ENCODE results near the gene TEKTIP1.
A peak's percentile ranks its signal among the peaks of the same experiment; 100 is the strongest.

The TEKTIP1 gene

DNA sequence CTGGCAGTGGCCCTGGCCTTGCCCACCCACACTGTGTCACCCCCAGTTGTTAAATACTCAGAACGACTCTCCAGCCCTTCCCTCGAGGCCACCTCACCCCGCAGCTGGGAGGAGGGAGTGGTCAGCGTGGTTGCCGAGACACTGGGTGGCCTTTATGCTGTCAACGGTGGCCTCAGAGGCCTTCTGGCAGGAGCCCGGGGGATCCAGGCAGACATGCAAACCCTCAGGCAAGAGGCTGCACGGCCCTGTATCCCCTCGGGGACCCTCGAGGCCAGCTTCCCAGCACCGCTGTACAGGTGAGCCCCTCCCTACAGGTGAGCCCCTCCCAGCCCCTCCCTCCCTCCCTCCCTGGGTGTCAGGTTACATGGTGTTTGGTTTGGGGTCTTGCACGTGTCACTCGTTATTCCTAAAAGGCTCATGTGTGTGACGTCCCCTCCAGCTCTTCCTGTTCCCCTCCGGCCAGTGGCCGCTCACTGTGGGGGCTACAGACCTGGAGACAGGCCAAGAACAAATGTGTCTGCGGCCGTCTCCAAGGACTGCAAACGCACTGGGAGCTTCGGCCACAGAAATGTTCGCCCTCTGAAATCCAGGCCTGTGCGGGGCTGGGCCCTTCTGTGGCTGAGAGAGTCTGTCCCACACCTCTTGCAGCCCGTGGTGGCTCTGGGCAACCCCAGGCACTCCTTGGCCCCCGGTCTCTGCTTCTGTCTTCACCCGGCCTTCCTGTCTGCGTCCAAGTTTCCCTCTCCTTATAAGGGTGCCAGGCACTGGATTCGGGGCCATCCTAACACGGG lies at the start of gene TEKTIP1:
TEKTIP1 (plus strand) TSS at position 210 of the 791 bp plus-strand sequence; CDS start at position 214, 4 bp downstream.
- DNase-seq = no peak

DNA sequence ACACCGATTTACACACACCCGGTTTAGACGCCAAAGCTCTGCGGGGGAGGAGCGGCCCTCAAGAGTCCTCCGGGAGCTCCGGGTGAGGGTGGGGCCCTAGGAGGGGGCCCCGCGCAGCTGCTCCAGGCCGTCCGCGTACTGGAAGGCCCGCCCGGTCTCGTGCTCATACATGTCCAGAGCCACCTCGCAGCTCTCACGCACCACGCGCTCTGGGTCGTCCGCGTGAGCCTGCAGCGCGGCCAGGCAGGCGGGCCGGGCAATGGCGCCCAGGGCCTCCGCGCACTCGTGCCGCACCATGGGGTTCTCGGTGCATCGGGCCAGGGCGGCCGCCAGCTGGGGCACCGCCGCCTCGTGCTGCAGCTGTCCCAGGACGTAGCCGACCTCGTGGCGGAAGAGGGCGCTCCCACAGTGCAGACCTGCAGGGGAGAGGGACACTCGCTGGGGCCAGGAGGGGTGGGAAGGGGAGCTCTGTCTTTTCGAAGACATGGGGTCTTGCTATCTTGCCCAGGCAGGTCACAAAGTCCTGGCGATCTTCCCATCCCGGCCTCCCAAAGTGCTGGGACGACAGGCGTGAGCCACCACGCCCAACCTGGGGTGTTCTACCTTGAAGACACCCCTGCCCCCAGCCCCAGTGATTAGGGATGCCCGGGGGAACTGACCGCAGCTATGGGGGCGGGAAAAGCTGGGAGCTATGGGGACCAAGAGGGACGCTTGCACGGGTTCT lies 47.4 kb upstream of the TEKTIP1 start:
- no peak for DNase-seq

DNA sequence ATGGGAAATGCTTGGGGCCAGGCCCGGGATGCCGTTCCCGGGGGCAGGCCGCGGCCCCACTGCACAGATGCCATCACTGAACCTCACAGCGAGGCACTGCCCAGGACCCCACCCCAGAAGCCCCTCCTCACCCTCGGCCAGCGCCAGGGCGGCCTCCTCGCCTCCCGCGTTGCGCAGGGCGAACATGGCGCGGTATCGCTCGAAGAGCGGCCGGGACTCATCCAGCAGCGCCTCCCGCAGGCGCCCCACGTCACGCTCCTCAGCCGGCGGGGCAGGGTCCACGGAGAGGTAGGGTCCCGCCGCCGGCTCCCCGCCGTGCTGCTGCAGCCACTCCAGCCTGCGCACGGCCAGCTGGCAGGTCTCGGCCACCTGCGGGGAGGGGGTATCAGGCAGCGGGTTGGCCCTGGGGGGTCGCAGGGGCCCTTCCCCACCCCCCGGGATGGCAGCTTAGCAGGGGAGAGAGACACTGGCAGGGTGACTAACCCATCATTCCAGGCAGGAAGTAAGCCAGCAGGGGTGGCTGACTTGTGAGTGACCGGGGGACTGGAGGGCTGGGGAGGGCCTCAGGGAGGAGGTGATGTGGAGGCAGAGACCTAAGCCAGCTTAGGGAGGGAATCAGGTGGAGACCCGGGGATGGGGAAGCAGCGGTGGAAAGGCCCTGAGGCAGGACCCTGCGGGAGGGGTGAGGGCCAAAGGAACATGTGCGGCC lies 46.7 kb upstream of the TEKTIP1 start:
- DNase-seq = no peak

DNA sequence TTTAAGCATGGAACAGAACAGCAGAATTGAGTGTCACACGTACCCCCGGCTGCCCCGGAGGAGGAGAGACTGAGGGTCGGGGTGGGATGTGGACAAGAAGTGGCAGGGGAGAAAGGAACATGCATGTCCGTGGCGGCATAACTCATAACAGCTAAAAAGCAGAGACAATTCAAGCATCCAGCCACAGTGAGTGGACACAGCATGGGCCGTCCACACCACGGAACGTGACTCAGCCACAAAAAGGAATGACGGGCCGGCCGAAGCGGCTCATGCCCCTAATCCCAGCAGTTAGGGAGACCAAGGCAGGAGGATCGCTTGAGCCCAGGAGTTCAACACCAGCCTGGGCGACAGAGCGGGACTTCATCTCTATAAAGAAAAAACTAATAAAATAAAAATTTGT lies 46.1 kb upstream of the TEKTIP1 start:
- no peak for DNase-seq

DNA sequence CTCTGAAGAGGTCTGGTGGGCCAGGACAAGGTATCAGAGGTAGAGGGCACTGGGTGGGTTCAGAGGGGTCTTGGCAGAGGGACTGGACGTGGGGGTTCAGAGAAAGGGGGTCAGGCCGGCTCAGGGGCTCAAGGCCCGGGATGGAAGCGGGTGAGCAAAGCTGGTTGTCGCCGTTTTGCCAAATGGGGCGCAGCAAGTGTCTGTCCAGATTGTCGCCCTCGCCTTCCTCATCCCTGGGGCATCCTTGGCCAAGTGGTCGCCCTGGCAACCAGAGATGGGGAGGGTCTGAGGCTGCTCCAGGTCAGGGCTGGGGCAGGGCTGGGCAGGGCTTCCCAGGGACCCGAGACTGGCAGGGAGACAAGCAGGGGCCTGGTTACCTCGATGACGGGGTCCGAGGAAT lies 45.3 kb upstream of the TEKTIP1 start:
- no peak for DNase-seq

DNA sequence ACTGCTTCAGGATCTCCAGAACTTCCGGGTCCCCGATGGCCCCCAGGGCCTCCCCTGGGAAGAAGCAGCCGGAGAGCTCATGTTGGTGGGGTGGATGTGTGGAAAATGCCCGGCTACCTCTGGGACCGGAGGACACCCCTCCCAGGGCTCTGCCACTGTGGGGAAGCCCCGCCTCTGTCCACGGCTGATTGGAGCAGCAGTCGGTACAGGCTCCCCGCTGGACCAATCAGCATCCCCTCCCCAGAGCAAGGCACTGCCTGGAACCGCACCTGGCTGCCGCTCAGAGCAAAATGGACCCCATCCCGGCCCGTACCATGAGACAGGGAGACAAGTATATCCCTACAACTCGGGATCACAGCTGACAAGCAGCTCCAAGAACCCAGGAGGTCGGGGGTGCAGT lies 44.9 kb upstream of the TEKTIP1 start:
- peak in 1 of 2 donors; percentile 41 for DNase-seq

DNA sequence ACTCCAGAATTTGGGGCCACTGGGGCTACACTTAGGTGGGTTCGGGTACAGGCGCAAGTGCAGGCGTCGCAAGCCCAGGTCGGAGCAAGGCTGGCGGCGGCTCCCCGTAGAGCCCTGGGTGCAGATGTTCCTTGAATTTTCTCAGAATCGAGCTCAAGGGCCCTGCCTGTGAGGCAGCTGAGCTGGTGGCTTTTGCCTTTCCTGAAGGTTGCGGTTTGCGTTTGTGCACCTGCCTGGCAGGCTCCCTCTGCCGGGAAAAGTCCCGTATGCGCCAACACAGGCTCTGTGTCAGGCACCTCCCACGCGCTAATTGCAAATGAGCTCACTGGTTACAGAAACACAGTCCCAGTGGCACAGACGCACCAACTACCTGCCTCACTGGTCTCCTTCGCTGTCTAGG lies 44.4 kb upstream of the TEKTIP1 start:
- peak; percentile 35 to 62 for DNase-seq

DNA sequence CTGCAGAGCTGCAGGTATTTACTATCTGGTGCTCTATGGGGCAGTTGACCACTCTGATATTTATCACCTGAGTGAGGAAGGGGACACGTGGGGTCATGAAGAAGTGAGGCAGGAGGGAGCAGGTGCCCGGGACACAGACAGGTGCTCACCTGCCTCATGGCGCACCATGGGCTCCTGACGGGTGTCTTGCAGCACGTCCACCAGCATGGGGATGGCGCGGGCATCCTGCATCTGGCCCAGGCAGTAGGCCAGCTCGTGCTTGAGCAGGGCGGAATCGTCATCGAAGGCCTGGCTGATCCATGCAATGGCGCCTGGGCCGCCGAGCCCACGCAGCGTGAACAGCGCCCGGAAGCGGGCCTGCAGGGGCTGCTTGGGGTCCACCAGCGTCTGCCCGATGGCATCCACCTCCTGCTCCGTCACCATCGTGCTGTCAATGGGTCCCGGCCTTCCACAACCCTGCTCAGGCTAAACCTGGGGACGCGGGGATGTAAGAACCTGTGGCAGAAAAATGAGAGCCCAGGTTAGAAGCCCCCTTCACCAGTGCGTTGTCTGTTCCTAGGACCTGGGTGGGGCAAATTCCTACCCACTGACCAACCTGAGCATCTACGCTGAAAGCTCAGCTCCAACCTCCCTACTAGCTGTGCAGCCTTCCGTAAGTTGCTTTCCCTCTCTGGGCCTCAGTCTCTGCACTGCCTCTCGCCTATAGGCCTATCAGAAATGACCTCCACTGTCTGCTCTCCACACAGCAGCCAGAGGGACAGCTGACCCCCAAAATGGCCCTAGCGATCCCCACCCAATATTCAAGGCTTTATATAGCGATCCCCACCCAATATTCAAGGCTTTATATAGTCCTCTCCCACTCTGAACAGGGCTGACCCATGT lies 42.3 kb upstream of the TEKTIP1 start:
- DNase-seq = no peak

DNA sequence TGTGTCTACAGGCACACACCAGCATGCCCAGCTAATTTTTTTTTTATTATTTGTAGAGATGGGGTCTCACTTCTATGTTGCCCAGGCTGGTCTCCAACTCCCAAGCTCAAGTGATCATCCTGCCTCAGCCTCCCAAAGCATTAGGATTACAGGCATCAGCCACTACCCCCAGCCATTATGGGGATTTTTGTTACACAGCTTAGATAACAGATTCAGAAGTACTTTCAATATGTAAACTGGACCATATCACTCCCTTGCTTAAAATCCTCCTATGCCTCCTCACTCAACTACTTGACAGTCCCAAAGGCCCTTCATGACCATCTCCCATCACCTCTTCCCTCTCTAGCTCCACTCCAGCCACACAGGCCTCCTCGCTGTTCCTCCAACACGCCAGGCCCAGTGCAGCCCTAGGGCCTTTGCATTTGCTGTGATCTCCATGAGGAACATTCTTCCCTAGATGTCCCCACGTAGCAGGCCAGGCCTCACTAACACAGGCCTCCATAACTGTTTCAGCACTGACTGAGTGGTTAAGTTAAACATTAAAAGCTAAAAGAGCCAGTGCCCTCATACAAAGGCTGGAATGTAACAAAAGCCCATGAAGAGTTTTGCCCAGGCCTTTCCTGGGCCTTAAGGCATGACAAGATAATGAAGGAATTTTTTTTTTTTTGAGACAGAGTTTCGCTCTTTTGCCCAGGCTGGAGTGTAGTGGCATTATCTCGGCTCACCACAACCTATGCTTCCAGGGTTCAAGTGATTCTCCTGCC lies 41.0 kb upstream of the TEKTIP1 start:
- DNase-seq = no peak

DNA sequence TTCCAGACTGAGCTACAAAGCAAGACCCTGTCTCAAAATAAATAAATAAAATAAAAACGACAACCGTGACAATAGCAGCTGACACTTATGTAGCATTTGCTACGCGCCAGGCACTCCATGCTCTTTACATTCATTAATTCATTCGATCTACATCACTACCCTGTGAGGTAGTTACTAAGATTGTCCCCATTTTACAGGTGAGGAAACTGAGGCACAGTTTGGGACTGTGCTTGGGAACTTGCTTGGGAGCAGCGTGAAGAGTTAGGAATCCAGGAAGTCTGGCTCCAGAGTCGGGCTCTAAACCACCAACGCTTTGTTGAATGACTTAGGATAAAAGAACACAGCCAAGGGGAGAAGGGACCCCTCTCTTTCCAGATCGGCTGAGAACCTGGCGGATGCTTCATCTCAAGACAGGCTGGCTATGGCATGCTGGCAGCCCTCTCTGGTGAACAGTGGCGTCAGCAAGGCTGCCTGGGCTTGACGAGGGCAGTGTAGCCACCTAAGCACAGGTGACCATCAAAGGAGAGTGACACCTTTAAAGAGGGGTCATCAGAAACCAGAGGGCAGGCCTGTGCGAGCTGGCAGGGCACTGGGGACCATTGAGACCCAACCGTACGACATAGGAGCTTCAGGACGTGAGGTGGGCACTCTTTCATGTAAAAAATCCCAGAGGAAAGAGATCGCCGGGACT lies 39.1 kb upstream of the TEKTIP1 start:
- DNase-seq = no peak

DNA sequence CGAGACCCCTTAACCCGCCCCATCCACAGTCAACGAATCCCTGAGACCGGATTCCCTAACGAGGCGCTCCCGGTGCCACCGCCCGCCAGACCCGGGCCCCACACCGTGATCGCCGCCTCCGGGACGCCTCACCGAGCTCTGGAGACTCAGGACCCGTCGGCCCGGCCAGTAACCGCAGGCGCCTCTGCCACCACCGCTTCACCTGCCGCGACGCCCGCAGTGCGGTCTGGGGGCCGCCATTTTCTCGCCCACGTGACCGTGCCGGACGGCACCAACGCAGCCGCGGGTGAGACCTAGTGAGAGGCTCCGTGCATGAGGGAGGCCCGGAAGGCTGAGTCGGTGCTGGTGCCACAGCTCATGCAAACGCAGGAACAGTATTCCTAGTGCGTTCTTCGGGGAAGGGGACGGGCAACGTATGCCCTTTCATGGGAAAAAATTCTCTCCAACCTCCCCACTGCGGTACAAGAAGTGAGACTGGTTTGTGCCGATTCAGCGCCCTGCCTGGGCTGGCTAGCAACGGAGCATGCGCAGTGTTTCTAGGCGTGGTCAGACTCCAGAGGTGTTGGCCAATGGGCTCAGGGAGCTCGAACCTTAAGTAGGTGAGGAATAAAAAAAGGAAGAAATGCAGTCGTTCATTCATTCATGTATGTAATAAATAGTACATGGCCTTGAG lies 38.4 kb upstream of the TEKTIP1 start, which contains the start of gene DOHH:
DOHH (minus strand) TSS at position 246 of the 673 bp plus-strand sequence. CDS start 3,860 bp downstream, outside the sequence.
- peak; percentile 97 for DNase-seq

DNA sequence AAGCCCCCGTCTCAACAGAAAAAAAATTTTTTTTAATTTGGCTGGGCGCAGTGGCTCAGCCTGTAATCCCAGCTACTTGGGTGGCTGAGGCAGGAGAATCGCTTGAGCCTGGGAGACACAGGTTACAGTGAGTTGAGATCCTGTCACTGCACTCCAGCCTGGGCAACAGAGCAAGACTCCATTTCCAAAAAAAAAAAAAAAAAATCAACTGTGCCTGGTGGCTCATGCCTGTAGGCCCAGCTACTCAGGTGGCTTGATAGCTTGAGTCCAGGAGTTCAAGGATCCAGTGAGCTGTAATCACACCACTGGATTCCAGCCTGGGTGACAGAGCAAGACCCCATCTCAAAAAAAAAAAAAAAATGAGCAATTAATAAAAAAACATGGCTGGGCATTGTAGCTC lies 37.2 kb upstream of the TEKTIP1 start:
- DNase-seq = no peak

DNA sequence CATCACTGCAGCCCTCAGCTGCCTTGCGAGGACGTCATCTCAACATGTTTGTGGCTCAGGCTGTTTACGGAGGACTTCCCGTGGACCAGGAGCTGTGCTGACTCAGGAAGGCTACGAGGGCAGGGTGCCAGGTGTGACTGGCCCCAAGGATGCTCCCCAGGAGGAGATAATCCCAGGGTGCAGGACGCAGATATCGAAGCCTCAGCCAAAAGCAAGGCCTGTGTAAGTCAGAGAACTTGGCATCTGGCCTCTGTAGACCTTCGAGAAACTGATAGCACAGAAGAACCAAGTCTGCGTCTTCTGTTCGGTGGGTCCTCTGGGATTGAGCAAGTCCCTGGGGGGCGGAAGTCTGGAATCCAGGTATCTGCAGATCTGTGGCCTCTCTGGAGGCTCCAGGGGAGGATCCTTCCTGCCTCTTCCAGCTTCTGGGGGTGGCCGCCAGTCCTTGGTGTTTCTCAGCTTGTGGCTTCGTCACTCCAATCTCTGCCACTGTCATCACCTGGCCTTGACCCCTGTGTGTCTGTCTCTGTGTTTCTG lies 35.9 kb upstream of the TEKTIP1 start:
- no peak for DNase-seq

DNA sequence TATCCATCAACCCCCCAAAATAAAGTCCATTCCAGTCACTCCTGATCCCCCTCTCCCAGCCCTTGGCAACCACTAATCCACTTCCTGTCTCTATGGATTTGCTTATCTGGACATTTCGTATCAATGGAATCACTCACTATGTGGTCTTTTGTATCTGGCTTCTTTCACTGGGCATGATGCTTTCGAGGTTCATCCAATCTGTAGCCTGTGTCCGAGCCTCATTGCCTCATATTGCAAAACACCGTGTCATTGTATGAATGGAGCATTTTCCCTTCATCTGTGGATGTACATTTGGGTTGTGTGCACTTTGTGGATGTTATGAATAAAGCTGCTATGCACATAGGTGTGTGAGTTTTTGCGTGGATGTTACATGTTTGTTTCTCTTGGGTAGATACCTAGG lies 34.2 kb upstream of the TEKTIP1 start:
- DNase-seq = no peak

DNA sequence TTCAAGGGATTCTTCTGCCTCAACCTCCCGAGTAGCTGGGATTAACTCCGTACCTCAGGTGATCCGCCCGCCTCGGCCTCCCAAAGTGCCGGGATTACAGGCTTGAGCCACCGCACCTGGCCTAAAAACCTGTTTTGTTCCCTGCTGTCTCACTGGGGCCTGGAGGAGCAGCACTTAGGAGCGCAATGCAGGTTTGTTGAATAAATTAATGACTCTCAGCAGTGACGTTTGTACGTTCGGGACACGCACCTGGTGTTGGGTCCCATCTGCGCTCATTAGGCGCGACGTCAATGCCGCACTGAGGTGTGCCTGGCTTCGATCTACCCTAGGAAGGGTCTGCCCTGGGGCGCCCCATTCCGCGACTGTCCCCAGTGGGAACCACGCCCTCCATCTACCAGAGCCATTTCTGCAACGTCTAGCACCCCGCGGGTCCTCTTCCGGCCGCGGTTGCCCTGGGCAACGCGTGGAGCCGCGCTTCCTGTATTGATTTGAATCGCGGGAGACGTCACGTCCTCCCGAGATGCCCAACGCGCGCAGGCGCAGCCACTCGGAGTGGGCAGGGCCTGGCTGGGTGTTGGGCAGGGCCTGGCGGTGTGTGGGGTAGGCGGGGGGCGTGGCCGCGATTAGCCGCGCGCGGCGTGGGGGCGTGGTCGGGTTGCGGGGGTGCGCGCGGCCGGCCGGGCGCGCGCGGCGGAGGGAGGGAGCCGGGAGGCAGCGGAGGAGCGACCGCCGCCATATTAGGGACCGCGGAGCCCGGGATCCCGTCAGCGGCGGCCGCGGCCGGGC lies 33.2 kb upstream of the TEKTIP1 start, which contains the start of gene FZR1:
FZR1 (plus strand) TSS at position 714 of the 786 bp plus-strand sequence. CDS start 16,679 bp downstream, outside the sequence.
- DNase-seq = peak; percentile 100

DNA sequence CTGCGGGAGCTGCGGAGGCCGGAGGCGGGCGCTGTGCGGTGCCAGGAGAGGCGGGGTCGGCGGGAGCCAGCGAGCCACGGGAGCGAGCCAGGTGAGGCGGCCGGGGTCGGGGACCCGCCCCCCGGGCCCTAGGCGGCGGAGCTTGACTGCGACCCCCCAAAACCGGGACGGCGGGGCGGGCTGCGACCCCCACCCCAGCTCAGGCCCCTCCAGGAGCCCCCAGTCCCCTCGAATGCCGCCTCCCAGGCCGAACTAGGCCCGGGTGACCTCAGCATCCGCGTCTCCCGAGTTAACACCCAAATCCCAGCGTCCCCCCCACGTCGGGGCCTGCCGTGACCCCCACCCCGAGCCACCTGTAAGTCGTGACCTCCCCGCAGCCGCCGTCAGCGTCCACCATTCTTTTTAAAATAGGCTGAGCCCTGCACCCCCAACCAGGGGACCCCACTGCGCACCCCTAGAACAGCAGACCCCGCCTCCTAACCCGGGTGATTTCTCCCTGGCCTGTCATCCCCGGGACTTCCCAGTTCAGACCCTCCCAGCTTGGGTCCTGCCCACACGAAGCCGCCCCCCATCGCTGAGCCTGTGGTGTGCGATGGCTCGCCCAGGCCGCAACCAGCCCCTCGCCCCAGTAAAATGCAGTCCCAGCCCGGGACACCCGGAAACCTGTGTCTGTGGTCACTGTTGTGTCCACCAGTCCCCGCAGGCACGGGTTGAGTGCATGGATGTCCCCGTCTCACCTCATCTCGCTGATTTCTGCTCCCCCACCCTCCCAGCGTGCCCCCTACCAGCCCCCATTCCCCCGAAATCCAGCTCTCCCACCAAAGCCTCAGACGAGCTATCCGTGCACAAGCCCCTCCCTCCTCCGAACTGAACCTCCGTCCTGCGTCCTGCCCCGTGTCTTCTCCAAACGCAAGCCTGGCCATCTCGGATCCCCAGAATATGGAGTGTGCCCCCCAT lies 32.3 kb upstream of the TEKTIP1 start:
- DNase-seq = peak; percentile 55 to 57

DNA sequence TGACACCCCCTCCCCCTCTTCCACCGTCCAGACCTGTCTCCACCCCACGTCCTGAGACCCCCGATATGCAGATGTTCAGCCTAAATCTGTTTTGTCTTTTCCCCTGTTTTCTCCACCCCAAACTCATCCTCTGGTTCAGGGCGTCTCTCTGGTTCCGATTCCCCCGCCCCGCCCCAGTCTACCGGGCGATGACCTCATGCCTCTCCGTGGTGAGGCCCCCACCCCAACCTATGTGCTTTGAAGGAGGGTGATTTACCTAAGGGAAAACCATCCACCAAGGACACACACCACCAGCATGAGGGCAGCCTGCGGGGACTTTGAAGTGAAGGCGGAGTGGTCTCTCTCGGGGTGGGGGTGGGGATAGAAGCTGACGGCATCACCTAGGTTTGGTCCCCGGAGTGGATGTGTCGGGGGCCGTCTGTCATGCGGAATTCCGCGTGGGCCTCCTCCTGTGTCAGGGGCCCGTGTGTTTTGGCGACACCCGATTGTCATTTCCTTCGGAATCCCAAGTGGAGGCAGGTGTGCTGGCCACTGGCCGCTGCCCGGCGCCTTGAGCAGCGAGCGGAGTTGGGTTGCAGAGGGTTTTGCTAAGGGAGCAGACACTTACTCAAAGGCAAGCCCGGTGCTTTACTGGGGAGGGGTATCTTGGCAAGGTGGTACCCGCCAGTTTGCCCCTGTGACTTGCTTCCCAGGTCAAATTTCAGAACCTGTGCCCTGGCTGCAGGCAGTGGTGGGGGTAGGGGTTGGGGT lies 31.4 kb upstream of the TEKTIP1 start:
- DNase-seq = peak; percentile 29 to 53
